GM19455 (cell line): ENCODE measurements around the gene LIPA.
"Not testable (repeated sequence)": the region's sequence is repeated elsewhere in the genome, so short reads cannot be mapped to it uniquely, and the experiment has no call there.

Source experiments
- ATAC-seq: cut with Tn5 transposase; IDR thresholded peaks from one replicate; pipeline ENCODE4 v1.9.1; 2021; ENCODE audit not compliant: unreplicated experiment

Gene LIPA

DNA sequence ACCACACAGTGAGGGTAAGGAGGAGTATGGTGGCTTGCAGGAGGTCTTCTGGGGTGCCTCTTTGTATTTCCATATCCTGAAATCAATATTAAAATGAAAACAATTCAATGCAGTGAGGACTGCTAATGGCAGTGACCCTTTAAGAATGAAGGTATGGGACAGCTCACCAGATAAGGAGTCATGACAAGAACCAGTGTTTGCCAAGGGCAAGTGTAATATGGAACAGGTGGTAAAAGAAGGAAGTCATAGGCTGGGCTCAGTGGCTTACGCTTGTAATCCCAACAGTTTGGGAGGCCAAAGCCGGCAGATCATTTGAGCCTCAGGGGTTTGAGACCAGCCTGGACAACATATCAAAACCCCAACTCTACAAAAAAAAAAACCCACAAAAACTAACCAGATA, 20.0 kb upstream of the LIPA start:
- no peak for ATAC-seq

DNA sequence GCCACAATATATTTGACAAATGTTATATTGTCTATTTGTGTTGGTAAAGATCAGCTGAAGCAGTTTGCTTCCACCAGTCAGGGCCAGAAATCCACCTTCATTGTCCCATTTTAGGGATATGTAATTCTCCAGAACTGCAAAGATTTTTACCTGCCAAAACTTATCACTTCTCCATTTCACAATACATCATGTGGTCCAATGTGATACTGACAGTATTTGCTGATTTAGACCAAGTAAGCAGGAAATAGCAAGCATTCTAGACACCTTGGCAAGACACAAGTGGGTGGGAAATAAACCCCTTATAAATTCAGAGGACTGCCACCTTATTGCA, 18.5 kb upstream of the LIPA start:
- no peak for ATAC-seq

DNA sequence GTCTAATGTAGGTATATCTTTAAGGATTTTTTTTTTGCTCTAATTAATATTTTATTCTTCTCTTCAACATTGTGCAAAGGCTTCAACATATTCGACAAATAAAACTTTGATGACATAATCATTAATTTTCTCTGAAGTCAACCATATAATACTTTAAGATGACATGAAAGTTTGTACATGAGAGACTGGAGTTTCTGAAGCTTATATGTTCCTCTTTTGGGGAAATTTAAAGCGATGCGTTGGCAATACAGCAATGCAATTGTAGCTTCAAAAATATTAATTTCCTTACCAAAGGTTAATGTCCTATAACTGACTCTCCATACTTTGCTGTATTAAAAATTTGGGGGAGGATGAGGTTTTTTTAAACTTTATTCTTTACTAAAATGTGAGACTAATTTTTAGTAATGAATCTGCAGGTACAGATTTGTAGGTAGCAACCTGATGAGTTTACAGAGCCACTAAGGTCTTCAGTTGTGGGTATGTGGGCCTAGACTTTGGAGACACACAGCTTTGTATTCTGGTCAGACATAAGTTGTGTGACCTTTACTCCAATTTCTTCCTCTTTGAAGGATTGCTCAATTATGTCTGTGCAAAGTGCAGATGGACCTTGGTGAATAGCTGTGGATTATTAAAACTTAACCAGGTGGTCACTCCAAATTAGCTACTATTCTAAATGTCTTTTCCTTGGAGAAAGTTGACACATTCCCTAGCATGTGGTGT, 18.0 kb upstream of the LIPA start:
- no peak for ATAC-seq

DNA sequence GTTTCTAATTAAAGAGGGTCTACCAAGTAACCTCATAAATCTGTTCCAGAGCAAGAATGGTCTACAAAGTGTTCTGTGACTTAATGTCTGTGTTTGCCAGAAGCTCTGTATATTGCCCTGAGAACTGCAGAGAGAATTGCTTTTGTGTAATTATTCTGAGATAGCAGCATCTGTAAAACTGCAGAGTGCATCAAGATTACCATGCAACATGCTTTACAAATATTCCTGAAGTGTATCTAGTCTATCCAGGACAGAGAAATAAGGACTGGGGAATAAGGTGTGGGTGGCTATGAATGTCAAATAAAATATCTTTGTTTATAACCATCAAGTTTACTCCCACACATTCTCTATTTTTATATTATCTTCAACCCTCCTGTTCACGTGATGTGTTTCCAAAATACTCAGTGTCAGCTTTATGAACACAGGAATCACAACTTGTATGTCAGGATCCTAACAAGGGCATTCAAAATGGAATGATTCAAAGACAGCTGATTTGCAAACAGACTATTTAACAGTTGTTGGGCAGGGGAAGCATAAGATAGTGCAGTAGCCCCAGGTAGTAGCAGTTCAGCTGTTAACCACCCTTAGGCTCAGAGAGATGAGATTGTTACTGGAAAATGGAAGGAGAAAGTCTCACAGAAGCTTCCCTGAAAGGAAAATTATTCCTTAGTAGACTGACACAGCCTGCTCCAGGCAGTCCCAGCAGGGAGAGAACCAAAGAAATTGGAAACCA, 15.3 kb upstream of the LIPA start:
- ATAC-seq: no peak

DNA sequence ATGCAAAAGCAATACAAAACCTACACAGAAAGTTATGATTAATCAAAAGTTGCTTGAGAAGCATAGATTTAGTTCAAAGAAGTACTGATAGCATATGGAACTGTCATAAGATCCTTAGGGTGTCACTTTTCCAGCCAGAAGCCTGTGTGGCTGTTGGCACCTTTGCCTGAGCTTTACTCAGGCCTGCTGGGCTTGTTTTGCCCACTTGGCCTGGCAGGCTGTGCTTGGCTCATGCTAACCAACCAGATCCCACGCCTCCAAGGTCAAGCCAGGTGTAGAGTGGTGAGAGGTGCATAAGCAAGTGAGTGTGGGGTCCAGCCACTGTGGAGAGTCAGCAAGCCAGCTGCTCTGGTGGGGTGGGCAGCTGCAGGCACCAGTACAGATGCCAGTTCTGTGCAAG, 12.0 kb upstream of the LIPA start:
- no peak for ATAC-seq

DNA sequence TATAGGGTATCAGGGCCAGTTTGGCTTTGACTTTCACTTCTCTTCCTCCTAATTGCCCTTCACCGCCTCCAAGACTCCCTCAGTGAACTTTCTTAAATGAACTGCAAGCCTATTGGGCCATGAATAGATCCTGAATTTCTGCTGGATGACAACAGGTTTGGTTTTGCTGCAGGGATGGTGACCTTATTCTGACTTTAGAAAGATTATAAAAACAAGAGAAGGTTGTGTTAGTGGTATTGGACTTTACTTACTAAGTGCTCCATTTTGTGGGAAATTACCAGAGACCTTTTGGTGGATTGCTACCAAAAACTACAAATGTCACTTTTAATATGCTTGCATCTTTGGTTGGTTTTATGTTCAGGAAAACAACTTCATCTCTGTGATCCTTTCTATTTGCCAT, 11.5 kb upstream of the LIPA start:
- ATAC-seq: no peak

DNA sequence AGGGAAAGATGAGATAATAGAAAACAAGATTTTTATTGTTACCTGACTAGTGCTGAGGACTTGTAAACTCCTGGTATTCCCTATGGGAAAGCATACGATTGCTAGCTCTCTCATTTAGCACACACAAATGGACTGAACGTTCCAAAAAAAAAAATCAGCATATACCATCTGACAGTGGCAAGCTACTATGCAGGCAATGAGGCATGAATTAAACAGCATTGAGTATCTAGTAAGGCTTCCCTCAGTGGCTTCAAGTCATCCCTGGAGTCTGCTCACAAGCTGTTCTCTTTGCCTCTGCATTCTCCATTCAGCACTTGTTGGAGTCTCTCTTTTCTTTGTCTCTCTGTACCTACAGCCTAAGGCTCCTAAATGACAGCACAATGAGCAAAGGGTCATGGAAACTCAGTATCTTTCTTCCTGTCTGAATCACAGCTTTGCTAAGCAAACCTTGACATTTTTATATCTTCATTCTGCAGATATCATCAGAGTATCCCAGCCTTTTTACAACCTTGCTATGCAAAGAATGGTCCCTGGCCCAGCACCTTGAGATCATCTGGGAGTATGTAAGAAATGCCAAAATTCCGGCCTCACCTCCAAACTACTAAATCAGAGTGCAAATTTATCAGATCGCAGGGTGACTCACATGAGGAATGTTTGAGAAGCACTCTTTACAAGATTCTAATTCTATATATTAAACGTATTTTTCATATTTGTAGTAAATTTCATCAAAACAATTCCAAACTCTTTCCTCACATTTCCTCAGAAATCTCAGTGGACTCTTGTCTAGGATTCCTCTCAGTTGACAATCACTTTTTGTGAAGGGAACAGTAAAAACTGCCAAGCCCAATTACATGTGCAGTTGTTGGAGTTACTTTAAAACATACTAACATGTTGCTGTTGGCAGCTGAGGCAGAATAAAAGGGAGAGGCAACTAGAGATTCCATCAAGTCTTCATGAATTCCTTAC, 10.8 kb upstream of the LIPA start:
- ATAC-seq: no peak

DNA sequence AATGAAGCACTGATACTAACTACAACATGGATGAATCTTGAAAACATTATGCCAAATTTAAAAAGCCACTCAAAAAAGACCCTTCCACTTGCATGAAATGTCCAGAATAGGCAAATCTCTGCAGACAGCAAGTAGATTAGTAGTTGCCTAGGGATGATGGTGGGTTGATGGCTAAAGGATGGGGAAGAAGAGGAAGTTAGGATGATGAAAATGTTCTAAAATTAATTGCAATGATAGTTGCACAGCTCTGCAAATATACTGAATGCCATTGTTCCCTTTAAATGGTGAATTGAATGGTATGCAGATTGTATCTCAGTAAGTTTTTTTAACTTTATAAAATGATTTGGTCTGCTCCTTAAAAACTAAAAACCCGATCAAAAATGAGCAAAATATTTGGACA, 7.3 kb upstream of the LIPA start:
- ATAC-seq: no peak

DNA sequence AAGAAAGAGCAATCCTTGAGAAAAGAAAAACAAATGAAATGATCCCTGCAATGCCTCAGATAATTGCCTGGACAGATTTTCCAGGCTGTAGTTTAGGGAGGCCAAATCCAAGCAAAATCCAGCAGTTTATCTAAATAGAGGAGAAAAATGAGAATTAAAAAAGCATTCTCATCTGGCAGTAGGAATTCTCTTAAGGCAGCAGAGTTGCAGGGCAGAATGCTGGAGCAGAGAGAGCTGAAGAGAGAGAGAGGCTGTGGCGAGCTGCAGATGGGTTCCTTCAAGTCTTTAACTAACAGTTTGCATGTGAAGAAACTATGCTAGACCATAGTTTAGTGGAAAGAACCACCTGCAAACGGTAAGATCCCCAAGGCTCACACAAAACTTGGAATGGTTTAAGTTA, 6.0 kb upstream of the LIPA start:
- ATAC-seq: no peak

DNA sequence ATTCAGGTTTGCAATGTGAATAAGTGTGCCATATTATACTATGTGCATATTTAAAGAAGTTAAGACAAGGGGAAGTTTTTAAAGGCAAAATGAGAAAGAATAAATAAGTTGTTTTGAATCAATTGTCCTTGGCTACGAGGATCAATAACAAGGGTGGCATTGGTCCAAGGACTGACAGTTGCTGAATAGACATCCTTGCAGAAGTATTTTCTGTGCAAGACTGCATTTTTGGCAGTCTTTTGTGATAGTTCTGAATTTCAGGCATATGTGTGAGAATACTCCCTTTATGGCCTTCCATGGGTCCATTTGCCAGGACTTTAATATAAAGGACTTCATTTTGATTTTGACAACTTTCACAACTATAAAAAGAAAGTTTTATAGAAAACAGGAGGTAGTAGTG, 5.4 kb upstream of the LIPA start:
- no peak for ATAC-seq

DNA sequence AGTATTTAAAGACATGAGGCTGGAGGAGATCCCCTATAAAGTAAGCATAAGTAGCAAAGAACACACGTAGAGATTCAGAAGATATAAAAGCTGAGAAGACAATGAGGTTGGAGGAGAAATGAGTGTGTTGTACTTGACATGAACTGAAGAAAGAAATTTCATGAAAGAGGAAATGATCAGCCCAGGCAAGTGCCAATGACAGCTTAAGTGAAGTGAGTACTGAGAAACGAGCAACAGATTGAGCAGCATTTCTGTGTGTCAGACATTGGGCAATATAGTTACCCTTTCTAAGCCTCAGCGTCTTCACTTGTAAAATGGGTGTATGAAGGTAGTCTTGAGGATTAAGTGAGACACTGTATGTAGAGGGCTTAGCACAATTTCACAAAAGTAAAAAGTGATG, 4.8 kb upstream of the LIPA start:
- no peak for ATAC-seq

DNA sequence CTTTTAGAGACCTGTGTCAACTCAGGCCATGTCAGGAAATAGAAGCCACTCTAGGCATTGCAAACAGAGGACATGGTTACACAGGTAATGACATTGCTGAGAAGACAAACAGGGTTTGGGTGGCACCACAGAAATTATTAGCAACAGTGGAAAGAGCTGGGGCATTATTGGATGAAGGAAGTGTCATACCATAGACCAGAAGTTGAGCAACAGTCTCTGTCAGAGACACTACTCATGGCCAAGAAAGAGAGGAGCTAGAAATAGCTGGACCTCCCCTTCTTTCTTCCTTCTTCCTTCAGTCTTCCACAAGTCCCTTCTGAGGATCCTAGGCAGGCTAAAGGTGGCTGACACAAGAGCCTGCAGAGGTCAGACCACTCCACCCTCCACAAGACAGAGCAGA, 4.2 kb upstream of the LIPA start:
- ATAC-seq: no peak

DNA sequence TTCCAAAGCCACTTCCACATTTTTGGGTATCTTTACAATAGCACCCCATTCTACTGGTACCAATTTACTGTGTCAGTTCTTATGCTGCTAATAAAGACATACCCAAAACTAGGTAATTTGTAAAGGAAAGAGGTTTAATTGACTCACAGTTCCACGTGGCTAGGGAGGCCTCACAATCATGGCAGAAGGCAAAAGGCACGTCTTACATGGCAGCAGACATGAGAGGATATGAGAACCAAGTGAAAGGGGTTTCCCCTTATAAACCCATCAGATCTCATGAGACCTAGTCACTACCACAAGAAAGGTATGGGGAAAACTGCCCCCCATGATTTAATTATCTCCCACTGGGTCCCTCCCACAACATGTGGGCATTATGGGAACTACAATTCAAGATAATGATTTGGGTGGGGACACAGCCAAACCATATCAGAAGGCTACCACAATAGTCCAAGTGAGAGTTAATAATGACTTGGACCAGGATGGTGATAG, 3.6 kb upstream of the LIPA start:
- ATAC-seq: not testable (repeated sequence)

DNA sequence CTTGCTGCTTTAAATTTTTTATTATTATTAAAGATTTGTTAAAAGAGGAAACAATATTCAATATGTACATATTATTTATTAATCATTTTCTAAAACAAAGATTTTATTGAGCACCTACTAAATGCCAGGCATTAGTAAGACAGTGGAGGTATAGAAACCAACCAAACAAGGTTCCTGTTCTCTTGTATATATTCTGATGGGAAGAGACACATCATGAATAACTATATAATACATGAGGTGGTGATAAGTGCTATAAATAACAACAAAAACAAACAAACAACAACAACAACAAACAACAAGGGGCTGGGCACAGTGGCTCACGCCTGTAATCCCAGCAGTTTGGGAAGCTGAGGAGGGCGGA, 630 bp upstream of the LIPA start:
- ATAC-seq: no peak

DNA sequence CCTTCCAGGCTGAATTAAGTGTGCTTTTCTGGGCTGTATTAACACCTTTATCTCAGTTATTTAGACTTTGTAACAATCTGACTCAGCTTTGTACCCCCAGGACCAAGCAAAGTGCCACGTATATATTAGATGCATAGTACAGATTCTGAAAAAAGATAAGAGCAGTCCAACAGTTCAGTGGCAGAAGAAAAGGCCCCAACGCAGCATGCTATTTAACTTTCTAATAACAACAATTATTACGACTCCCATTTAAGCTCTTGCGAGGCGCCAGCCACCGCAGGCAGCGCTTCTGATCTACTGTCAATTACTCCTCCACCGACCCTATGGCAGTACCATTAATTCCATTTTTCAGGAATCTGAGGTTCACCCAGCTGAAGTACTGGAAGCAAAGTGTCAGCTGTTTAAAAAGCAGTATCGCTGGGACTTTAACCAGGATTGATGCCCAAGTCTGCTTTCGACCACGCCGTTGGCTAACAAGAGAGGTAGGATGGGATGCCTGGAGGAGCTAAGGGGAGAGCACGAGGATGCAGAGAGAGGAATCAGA, 638 bp downstream of the LIPA start:
- no peak for ATAC-seq

DNA sequence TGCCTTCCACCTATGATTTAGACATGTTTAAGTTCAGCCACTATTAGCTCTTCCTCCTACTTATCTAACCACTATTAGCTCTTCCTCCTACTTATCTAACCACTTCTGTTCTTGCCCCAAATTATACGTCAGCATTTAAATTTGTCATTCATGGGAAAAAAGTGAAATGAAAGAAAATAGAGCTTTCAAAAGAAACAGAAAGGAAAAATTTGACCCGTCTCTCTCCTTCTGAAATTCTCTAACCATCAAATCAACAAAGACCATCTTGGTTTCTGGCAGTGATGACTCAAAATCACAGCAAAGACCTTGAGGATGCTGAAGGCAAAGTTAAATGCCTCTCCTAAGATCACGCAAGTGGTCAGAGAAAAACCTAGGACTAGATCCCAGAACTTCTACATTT, 2.6 kb downstream of the LIPA start:
- ATAC-seq: no peak

DNA sequence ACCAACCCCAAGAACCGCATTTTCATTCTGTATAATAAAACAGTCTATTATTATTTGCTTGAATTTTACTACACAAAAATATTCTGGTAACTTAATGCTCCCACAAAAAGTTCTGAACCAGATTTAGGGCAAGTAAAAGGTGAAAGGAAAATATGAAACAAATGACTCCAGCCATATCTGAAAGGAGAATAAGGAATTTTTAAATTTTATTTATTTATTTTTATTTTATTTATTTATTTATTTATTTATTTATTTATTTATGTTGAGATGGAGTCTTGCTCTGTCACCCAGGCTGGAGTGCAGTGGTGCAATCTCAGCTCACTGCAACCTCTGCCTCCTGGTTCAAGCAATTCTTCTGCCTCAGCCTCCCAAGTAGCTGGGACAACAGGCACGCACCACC, 4.0 kb downstream of the LIPA start:
- ATAC-seq: not testable (repeated sequence)

DNA sequence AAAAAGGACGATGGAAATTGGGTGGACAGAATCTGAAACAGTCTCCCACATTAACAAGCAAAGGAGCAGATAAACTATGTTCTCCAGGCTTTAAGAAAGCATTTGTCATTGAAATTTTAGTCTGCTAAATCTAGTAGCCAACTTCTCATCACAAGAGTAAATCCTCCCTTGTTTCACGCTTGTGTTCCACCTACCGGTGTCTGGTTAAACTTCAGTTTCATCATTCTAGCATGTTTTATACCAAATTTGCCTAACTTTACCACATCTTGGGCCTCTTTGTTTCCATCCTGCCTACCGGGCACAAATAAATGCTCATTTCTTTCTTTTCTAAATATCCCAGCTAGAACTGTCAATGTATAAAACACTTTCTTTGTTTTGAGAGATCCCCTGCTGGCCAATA, 5.8 kb downstream of the LIPA start:
- no peak for ATAC-seq

DNA sequence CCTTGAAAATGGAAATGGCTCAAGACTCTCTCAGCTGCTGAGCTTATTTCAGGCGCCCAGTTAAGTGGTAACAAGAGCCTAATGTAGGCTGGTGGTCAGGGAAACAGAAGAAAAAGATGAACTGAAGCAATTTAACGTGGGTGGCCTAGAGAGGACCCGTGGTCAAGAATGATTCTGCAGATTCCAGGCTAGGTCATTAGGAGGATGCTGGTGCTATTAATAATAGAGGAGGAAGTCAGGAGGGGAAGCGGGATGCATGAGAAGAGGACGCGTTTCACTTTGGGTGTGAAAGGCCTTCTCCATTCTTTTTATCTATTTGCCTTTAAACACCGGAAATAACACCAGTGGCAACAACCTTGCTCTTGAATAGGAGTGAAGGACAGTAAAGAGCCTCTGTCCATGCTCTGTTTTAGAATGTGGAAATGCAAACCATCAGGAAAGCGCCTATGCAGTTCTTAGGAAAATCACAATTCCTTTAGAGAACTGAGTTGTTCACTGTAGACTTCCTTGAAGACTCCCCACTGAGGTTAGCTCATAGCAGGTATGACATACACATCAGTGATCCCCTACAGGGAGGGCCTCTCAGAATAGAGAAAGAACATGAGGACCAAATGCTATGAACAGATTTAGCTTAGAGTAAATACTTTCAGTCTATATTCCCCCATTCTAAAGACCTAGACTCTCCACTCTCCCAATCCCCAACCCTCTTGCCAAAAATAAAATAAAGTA, 8.6 kb downstream of the LIPA start:
- no peak for ATAC-seq

DNA sequence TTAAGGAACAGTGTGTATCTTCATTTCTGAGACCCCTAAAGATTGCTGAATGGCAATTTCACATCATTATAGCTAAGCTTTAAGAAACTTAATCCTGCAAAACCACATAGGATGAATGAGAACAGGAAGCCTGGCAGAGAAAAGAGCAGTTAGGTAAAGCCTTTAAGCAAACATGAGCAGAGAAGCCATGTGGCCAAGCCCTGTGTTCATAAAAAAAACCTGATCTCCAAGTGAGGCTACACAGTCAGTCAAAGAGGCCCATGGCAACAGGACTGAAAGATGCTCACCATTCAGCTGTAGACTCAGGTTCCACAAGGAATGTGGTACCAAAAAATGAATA, 9.3 kb downstream of the LIPA start:
- no peak for ATAC-seq
